ENCODE results near the gene PXMP4.

PXMP4 gene

GRCh38 chr20:33730946-33731692, 11.0 kb upstream of the PXMP4 start:
- DNase-seq, result no peak

GRCh38 chr20:33729101-33729500, 9.0 kb upstream of the PXMP4 start:
- DNase-seq, result no peak

- DNase-seq, result no peak
Observed at GRCh38 chr20:33728463-33728862, 8.4 kb upstream of the PXMP4 start.

GRCh38 chr20:33727806-33728205, 7.7 kb upstream of the PXMP4 start:
- DNase-seq, result no peak

GRCh38 chr20:33727115-33727479, 7.0 kb upstream of the PXMP4 start:
- DNase-seq, result no peak

DNA sequence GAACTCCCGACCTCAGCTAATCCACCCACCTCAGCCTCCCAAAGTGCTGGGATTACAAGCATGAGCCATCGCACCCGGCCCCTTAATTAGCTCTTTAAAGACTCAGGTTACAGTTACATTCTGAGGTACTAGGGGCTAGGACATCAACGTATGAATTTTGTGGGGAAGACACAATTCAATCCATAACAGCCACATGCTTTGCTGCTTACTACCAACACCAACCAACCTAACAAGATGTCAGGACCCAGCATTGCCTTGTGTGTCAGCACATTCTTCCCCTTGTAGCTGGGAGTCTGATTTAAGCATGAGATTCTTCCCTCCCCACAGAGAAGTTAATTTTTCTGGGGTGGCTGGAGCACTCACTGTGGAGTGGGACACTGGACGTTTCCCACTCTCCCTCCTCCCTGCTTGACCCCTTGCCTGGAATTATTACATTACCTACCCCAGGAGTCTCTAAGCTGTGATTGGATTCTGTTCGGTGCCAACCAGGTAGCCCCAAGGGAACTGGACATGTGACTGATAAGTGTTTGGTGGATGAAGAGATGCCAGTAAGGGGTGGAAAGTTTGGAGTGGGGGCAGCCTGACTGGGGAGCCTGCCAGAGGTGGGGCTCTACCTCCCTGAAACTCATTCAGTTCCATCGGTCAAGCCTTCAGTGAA, 5.6 kb upstream of the PXMP4 start:
- no peak for DNase-seq

- DNase-seq, result peak; percentile 31
Observed at GRCh38 chr20:33724439-33725094, 4.5 kb upstream of the PXMP4 start.

DNA sequence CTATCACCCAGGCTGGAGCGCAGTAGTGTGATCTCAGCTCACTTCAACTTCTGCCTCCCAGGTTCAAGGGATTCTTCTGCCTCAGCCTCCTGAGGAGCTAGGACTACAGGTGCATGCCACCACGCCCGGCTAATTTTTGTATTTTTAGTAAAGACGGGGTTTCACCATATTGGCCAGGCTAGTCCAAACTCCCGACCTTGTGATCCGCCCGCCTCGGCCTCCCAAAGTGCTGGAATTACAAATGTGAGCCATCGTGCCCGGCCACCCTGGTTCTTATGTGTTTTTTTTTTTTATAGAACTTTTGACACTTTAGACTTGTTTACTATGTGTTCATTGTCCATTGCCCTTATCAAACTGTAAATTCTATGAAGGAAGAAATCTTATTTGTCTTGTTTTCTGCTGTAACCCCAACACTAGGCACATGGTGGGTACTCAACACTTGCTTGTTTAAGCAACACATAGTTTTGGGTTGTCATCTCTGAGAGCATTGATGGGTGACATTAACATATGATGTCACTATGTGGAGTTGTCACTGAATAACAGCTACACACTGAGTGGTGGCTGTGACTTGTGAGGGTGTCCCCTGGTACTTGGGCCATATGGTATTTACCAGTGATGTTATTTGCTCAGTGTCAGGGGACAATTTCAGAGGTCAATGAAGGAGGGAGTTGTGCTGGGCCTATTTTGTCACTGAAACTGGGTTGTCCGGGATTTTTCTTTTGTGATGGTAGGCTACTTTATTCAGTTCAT, 1.5 kb upstream of the PXMP4 start:
- no peak for DNase-seq

DNA sequence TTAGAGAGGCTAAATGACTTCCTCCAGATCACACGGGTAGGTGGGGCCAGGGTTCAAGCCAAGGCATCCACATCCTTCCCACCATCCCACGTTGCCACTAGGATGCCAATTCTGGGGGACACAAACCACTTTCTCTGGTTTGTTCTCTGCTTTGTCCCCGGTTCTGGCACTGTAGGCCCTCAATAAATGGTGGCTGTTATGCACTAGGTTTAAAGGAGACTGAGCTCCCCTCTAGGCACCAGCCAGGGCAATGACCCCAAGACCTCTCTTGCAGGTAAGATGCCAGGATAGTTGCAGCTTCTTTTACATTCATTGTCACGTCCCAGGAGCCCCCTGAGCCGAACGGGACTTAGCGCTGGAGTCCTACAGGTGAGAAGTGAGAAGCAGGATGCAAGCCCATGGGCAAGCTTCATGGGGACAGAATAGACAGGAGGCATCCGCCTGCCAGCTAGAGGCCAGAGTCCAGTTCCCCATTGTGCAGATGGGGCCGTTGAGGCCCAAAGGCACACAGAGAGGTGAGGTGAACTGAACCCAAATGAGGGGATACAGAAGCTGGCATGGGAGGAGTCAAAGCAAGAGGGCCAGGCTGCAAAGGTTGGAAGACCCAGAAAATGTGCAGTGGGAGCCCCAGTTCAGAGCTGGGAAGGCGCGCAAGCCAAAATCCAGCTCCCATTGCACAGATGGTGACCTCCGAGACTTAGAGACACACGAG, 677 bp downstream of the PXMP4 start:
- DNase-seq, result no peak

- DNase-seq, result no peak
Observed at GRCh38 chr20:33716498-33716897, 3.6 kb downstream of the PXMP4 start.

DNA sequence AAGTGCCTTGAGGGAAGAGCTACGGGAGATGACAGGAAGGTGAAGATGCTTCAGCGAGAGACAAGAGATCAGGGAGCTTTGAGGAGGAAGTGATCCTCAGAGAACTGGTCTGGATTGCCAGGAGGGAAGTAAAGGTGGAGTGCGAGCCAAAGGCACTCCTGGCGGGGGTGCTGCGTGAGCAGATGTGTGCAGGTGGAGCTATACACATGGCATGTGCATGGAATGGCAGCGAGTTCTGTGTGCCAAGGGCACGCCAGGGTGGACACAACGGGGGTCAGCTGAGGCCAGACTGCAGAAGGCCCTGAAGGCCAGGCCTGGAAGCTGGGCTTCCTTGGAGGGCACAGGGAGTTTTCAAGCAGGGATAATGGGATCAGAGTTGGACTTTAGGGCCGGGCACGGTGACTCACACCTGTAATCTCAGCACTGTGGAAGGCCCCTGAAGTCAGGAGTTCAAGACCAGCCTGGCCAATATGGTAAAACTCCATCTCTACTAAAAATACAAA, 6.2 kb downstream of the PXMP4 start:
- DNase-seq, result no peak

GRCh38 chr20:33711446-33711738, 8.7 kb downstream of the PXMP4 start:
- DNase-seq, result no peak

- no peak for DNase-seq
Observed at GRCh38 chr20:33710681-33711445, 9.2 kb downstream of the PXMP4 start.

DNA sequence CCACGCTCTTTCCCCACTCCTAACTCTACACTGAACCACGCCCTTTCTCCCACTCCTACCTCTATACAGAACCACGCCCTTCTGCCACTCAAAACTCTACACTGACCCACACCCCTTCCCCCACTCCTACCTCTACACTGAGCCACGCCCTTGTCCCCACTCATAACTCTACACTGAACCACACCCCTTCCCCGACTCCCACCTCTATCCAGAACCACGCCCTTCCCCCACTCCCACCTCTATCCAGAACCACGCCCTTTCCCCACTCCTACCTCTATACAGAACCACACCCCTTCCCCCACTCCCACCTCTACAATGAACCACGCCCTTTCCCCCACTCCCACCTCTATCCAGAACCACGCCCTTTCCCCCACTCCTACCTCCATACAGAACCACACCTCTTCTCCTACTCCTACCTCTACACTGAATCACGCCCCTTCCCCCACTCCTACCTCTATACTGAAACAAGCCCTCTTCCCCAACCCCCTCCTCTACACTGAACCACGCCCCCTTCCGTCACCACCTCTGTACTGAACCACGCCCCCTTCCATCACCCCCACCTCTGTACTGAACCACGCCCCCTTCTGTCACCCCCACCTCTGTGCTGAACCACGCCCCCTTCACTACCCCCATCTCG, 10.1 kb downstream of the PXMP4 start:
- DNase-seq, result no peak

GRCh38 chr20:33709398-33709797, 10.7 kb downstream of the PXMP4 start:
- no peak for DNase-seq

GRCh38 chr20:33707668-33708067, 12.4 kb downstream of the PXMP4 start:
- DNase-seq, result no peak

DNA sequence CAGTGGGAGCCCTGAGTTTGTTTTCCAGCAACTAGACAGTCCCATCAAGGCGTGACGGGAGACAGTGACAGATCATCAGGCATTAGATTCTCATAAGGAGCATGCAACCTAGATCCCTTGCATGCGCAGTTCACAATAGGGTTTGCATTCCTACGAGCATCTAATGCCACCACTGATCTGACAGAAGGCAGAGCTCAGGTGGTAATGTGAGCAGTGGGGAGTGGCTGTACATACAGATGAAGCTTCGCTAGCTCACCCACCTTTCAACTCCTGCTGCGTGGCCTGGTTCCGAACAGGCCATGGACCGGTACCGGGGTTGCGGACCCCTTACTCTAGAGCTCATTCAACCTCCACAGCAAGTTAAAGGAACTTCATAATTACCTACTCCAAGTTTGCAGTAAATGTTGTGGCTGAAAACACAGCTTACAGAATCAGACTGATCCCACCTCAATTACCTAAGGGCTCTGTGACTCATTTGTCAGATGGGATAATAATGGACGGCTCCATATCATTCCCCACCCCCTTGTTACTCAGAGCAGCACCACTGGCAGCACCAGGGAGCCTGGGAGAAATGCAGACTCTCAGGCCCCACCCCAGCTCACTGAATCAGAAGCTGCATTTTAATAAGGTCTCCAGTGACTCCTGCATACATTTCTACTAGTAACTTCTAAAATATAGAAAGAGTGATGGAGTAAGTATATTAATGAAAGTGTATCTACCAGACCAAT, 15.7 kb downstream of the PXMP4 start:
- DNase-seq, result no peak

DNA sequence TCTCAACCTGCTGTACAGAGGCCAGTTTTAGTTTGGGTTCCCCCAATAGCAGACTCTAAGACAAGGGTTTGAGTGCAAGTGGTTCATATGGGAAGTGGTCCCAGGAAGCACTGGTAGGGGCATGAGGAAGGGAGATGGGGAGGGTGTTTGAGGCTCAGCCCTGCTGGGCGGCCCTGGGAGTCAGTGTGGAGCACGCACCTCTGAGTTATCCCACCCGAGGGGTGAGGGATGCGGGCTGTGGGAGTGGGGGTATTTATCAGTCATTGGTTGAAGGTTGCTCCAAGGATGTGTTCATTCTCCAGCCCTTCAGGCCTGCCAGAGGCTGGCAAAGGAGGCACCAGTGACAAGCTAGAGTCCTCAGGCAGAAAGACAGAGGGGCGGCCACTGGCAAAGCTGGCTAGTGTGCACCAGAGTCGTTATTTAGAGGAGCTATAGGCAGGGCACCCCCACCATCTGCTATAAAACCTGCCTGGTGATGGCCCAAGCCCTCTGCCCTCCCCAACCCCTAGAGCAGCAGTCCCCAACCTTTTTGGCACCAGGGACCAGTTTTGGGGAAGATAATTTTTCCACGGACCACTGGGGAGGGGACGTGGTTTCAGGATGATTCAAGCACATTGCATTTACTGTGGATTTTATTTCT, 16.5 kb downstream of the PXMP4 start:
- no peak for DNase-seq

DNA sequence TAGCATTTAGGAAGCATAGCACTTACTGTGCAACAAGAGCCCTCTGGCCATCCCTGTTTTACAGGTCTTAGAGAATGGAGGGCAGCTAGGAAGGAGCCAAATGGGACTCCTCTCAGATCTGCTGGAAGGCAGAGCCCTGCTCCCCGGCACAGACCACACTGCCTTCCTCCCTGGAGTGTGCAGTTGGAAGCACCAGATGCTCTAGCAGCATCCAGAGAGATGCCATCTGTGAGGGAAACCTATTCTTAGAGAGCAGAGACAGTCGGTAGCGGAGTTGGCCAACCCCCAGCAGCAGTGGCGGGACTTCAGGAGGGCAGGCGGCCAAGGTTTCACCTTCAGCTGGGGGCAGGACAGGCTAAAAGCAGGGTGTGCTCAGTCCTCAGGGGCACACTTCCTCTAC, 17.2 kb downstream of the PXMP4 start:
- DNase-seq, result no peak

All from CD4-positive, alpha-beta T cell treated with Interleukin-15 for 1 hour (primary cell).